ENCODE measurements around the gene HOXD10.

Gene HOXD10

DNA sequence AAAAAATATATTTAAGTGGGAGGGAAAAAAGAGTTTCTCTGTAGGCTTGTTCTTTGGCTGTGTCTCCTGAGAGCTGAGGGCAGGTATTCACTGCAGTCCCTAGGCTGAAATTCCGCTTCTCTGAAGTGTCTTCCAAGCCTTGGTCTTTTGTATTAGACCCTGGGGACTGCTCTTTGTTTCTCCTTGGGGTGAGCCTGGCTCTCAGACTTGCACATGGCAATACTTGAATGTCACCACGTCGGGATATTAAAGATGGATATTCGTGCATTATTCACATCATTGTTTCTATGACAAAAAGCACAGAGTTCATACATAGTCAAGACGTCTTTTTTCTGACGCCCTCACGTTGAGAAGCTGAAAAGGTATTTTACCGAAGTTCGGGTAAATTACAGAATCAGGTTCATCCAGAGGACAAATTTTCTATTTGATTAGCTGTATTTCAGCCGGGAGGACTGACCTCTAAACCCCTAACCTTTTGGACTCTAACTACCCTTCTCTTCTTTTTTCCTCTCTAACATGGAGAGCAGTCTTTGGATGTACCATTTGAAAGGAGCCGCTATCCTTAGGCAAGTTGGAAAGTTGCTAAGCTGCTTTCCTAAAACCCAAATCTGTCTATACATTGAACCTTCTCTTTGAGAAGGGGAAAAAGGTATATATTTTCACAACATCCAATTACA is 38.1 kb downstream of the HOXD10 start:
- TF ChIP-seq, protein P1, sequence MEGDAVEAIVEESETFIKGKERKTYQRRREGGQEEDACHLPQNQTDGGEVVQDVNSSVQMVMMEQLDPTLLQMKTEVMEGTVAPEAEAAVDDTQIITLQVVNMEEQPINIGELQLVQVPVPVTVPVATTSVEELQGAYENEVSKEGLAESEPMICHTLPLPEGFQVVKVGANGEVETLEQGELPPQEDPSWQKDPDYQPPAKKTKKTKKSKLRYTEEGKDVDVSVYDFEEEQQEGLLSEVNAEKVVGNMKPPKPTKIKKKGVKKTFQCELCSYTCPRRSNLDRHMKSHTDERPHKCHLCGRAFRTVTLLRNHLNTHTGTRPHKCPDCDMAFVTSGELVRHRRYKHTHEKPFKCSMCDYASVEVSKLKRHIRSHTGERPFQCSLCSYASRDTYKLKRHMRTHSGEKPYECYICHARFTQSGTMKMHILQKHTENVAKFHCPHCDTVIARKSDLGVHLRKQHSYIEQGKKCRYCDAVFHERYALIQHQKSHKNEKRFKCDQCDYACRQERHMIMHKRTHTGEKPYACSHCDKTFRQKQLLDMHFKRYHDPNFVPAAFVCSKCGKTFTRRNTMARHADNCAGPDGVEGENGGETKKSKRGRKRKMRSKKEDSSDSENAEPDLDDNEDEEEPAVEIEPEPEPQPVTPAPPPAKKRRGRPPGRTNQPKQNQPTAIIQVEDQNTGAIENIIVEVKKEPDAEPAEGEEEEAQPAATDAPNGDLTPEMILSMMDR (IDR thresholded peaks at IDR 0.05; ENCODE audit: insufficient read depth, low read length, missing control alignments): no peak
- no peak overlapping the region for H3K4me3 ChIP-seq (ENCODE audit: low read depth, low read length)
- POLR2A ChIA-PET: no interaction called here
- no peak for DNase-seq (ENCODE audit: low read depth, low spot score)
- CTCF ChIA-PET: interaction anchor here (1.2 to 16.2 kb wide), 7 partner anchors 13 to 497 kb away, joined by 3 to 190 read pairs (median 7); partner anchors contain the start of gene HOXD1

DNA sequence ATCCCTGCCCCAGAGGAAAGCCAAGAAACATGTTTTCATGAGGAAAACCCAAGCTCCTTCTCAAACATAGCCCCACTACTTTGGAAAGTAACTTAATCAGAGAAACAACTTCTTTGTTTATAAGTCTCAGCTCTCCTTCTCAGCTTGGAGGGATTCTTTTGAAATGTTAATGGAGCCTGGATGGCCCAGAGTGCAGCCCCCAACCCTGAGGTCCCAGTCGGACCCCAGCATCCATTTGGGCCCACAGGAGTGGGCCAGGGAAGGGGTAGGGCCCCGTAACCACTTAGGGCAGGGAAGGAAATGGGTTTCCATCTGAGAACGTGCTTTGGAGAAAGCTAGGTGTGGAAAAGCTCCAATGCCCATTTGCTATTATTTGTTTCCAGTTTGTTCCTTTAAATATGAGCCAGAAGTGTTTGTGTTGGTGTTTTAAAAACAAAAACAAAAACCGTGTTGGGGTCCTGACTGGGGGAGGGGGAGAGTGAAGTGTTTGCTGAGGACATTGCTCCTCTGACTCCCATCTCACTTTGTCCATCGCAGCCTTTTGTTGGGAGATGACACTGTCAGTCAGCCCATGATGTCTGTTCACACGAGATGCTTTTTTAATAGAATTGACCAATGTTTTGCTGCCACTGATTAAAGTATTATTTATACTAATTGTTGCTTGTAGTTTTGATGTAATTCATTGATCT is 38.9 kb downstream of the HOXD10 start:
- ChIA-PET POLR2A (no interaction called here), CTCF (interaction anchor here (0.6 to 16.2 kb wide), 7 partner anchors 14 to 496 kb away, joined by 3 to 190 read pairs (median 7); no protein-coding TSS in a partner anchor)
- TF ChIP-seq, protein P1 (IDR thresholded peaks at IDR 0.05; ENCODE audit: insufficient read depth, low read length, missing control alignments): no peak
- no peak for DNase-seq (ENCODE audit: low read depth, low spot score)
- no peak overlapping the region for H3K4me3 ChIP-seq (ENCODE audit: low read depth, low read length)

DNA sequence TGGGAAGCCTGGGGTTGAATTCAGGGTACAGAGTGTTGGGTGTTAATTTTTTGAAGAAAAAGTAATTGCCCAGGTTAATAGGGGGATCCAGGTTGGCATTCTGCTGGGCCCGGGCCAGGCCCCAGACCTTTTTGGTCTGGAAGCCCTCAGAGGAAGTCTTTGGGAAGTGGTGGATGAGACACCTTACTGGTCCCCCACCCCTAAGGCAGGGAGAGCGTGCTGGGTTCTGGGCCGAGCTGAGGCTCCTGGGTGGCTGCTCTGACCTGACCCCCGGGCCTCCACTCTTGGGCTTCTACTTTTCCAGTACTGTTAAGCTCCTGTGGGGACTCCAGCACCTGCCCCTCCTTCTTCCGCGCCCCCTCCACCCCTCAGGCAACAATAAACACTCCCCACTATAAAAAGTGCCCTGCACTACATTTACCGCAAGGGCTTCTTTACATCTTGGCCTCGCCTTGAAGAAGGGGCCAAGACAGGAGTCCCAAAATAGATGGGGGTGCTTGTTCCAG is 39.8 kb downstream of the HOXD10 start:
- POLR2A ChIA-PET: no interaction called here
- CTCF ChIA-PET: interaction anchor here (0.6 to 16.2 kb wide), 5 partner anchors 15 to 495 kb away, joined by 3 to 190 read pairs (median 11); no protein-coding TSS in a partner anchor
- TF ChIP-seq, protein P1 (IDR thresholded peaks at IDR 0.05; ENCODE audit: insufficient read depth, low read length, missing control alignments): no peak
- no peak overlapping the region for H3K4me3 ChIP-seq (ENCODE audit: low read depth, low read length)
- DNase-seq (ENCODE audit: low read depth, low spot score): no peak

DNA sequence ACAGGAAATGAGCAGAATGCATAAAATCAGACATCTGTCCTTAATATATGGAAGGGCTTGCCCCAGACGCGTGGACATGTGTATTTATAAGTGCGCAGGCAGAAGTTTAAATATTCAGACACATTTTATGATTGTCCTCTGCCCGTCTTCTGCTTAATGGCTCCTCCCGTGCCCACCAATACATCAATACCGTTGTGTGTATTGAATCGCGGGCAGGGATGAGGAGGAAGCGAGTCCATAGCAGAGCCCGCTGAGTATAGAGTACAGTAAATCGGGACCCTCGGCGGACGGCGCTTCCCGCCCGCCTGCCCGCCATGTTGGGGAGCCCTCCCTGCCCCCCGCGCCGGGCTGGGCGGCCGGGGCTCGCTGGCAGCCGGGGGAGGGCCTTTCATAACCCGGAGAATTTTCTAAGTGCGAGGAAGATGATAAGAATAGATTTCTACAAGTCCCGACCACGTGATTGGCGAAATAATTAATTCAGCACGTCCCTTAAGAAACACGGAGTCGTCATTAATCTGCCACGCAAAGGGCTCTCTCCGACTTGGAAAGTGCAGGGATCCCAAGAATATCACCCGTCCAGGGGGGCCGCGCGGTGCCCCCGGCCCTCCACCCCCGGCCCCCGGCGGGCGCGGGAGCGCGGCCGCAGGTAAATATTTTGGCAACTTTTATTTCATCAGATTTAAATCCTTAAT is 40.4 kb downstream of the HOXD10 start, which contains the start of gene HOXD3:
TSS of gene HOXD3 (plus strand) at position 501 of the 692 bp plus-strand sequence. CDS start 11,808 bp downstream, outside the sequence.
- ChIA-PET POLR2A (interaction anchor here (0.6 kb wide), 1 partner anchor 12 kb away, joined by 3 read pairs; no protein-coding TSS in a partner anchor), CTCF (interaction anchor here (1.4 to 16.2 kb wide), 4 partner anchors 16 to 398 kb away, joined by 4 to 190 read pairs (median 38); no protein-coding TSS in a partner anchor)
- H3K4me3 ChIP-seq (ENCODE audit: low read depth, low read length): peak within 1 kb of the TSS; percentile 57

DNA sequence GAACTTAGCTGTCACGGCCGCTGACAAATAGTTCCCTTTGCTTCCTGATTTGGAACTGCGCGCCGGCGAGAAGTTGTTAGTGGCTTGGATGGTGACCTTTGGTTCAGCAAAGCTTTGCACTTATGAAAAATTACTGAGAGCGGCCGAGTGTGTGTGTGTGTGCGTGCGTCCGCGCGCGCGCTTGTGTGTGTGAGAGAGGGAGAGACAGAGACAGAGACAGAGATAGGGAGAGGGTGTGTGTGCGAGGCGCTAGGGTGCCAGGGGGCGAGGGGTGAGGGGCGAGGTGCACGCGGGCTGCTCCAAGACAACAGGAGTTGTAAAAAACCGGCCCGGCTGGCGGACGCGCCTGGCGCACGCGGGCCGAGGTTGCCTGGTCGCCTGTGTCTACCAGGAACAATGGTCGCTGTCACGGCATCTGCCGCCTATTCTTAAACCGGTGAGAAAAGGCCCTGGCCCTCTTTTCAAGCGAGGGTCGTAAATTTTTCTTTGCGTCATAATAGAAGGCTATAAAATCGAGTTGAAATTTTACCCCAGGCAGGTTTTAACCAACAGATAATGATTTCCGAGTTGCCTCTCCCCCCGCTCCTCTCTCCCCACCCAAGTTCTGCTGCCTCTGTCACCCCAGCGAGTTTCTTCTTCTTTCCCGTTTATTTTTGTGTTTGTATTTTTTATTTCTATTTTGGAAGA is 41.1 kb downstream of the HOXD10 start:
- POLR2A ChIA-PET: interaction anchor here (0.6 kb wide), 1 partner anchor 13 kb away, joined by 3 read pairs; no protein-coding TSS in a partner anchor

More for the DNA sequence above, 40.4 kb downstream of the HOXD10 start, which contains the start of gene HOXD3:
- TF ChIP-seq, protein P1 (IDR thresholded peaks at IDR 0.05; ENCODE audit: insufficient read depth, low read length, missing control alignments): no peak
- DNase-seq (ENCODE audit: low read depth, low spot score): no peak

More for the DNA sequence above, 41.1 kb downstream of the HOXD10 start:
- CTCF ChIA-PET: interaction anchor here (0.6 to 16.2 kb wide), 6 partner anchors 16 to 486 kb away, joined by 3 to 190 read pairs (median 4); no protein-coding TSS in a partner anchor
- DNase-seq (ENCODE audit: low read depth, low spot score): no peak
- TF ChIP-seq, protein P1 (IDR thresholded peaks at IDR 0.05; ENCODE audit: insufficient read depth, low read length, missing control alignments): no peak
- peak overlapping the region; percentile 57 for H3K4me3 ChIP-seq (ENCODE audit: low read depth, low read length)
